HepG2 (cell line): ENCODE measurements around the gene NSFL1C. TPM values are rescaled to one million over a fixed set of nuclear protein-coding genes. Genes with fewer than 3 reads are reported as not detected.

ENCODE experiments used
- GPN1 ChIP-seq: sonication (generic); formaldehyde crosslinking; IDR thresholded peaks from 2 replicates; pipeline ENCODE4 v1.5.1; 2020; ENCODE audit warnings: missing genetic modification reagents, borderline replicate concordance
- HMG20A ChIP-seq: IDR thresholded peaks from 2 replicates; pipeline ENCODE4 v1.6.1; 2016; ENCODE audit warnings: borderline replicate concordance
- RFXANK ChIP-seq: IDR thresholded peaks from 2 replicates; pipeline ENCODE4 v1.6.1; 2016
- SETDB1 ChIP-seq: sonication (generic); formaldehyde crosslinking; IDR thresholded peaks from 2 replicates; pipeline ENCODE4 v1.5.1; 2020; ENCODE audit warnings: missing genetic modification reagents, mild to moderate bottlenecking, borderline replicate concordance
- SP4 ChIP-seq: sonication (generic); formaldehyde crosslinking; IDR thresholded peaks from 2 replicates; pipeline ENCODE4 v1.8.1; 2023; ENCODE audit warnings: mild to moderate bottlenecking, missing genetic modification reagents
- U2AF2 ChIP-seq: fragments of 200-400 bp; formaldehyde crosslinking; IDR thresholded peaks from 2 replicates; pipeline ENCODE4 v1.6.1; 2017; ENCODE audit warnings: low read depth, mild to moderate bottlenecking, low read length
- ZBTB20 ChIP-seq: sonication (generic); formaldehyde crosslinking; IDR thresholded peaks from 2 replicates; pipeline ENCODE4 v1.8.1; 2023; ENCODE audit warnings: missing genetic modification reagents, low read depth, mild to moderate bottlenecking, borderline replicate concordance
- ZBTB3 ChIP-seq: sonication (generic); formaldehyde crosslinking; IDR thresholded peaks from 2 replicates; pipeline ENCODE4 v1.4.0; 2020; ENCODE audit warnings: low read depth, mild to moderate bottlenecking, moderate library complexity, missing genetic modification reagents, borderline replicate concordance
- ZNF30 ChIP-seq: sonication (generic); formaldehyde crosslinking; IDR thresholded peaks from 2 replicates; pipeline ENCODE4 v1.5.0; 2020; ENCODE audit warnings: mild to moderate bottlenecking, missing genetic modification reagents
- ZNF326 ChIP-seq: sonication (generic); formaldehyde crosslinking; IDR thresholded peaks from 2 replicates; pipeline ENCODE4 v1.4.0; 2020; ENCODE audit warnings: missing genetic modification reagents, borderline replicate concordance
- ZNF615 ChIP-seq: sonication (generic); formaldehyde crosslinking; IDR thresholded peaks from 2 replicates; pipeline ENCODE4 v1.5.0; 2020; ENCODE audit warnings: mild to moderate bottlenecking, missing genetic modification reagents, borderline replicate concordance
- polyA plus RNA-seq, 8 experiments: library from polyadenylated mRNA; depleted of rRNA in 3 of 8; stranded (reverse) in 7 of 8; unstranded in 1 of 8; fragments of >200 nt; fragmentation: Illumina TruSeq in 4 of 8; extraction: Trizol in 4 of 8; gene quantifications; 2 replicates each; pipeline versions ENCODE4 v1.2.1 to v1.2.3, GENCODE V29; 2011 to 2016; ENCODE audit warnings: low read depth in 4 of 8, missing spikeins in 1 of 8, mixed read lengths in 1 of 8; ENCODE audit not compliant: insufficient read depth in 1 of 8
- total RNA-seq, 5 experiments: library from RNA; depleted of rRNA; stranded (reverse); fragments of >200 nt; fragmentation: Illumina TruSeq; extraction: Trizol; gene quantifications; 2 replicates each; pipeline ENCODE4 v1.2.3, GENCODE V29; 2016; ENCODE audit warnings: low read depth in 1 of 5
- TF ChIP-seq, protein P1 (sequence below): sonication (generic); formaldehyde crosslinking; IDR thresholded peaks from 2 replicates; pipeline ENCODE4 v1.9.0; 2022; ENCODE audit warnings: low read depth, missing genetic modification reagents
- TF ChIP-seq, protein P2 (sequence below): sonication (generic); formaldehyde crosslinking; IDR thresholded peaks from 2 replicates; pipeline ENCODE4 v1.4.0; 2020; ENCODE audit warnings: missing genetic modification reagents, borderline replicate concordance
- TF ChIP-seq, protein P3 (sequence below): IDR thresholded peaks from 2 replicates; pipeline ENCODE4 v1.6.1; 2016
- TF ChIP-seq, protein P4 (sequence below), 2 experiments: sonication (generic) in 1 of 2; formaldehyde crosslinking in 1 of 2; IDR thresholded peaks; 2 replicates each; pipeline versions ENCODE4 v1.6.1 to v1.9.0; 2014 to 2022; ENCODE audit warnings: antibody characterized with exemption in 1 of 2, borderline replicate concordance in 1 of 2, inconsistent platforms in 1 of 2, low read depth in 1 of 2, missing genetic modification reagents in 1 of 2
- TF ChIP-seq, protein P5 (sequence below): sonication (generic); formaldehyde crosslinking; IDR thresholded peaks from 2 replicates; pipeline ENCODE4 v1.4.0; 2020; ENCODE audit warnings: missing genetic modification reagents

The NSFL1C gene
- total and polyA plus RNA-seq, 2 of the 13 experiments (the other 11 are each of a cell fraction or from before 2014, with no cell fraction given), result 22.9 to 62.7 TPM

DNA sequence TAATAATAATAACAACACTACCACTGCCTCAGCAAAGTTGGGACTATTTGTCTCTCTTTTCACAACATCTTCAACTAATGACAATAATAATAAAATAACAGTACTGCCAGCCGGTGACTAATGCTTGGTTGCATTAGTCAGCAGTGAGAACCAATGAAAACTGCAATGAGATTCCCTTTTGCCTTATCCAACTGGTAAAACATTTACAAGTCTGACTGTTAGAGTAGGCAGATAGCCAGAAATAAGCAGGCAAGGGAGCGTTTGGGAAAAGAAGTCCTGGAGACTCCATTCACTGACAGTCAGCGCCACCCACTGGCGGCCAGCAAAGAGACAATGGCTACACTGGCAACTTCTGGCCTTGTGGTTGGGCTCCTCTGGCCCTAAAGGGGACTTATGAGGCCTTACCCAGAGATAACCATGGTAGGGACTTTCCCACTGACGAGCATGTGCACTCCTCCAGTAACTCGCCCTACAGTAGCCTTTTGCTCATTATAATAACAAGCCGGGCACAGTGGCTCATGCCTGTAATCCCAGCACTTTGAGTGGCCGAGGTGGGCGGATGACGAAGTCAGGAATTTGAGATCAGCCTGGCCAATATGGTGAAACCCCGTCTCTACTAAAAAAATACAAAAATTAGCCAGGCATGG is 3.4 kb upstream of the NSFL1C start (continued):
- TF ChIP-seq, protein P1, sequence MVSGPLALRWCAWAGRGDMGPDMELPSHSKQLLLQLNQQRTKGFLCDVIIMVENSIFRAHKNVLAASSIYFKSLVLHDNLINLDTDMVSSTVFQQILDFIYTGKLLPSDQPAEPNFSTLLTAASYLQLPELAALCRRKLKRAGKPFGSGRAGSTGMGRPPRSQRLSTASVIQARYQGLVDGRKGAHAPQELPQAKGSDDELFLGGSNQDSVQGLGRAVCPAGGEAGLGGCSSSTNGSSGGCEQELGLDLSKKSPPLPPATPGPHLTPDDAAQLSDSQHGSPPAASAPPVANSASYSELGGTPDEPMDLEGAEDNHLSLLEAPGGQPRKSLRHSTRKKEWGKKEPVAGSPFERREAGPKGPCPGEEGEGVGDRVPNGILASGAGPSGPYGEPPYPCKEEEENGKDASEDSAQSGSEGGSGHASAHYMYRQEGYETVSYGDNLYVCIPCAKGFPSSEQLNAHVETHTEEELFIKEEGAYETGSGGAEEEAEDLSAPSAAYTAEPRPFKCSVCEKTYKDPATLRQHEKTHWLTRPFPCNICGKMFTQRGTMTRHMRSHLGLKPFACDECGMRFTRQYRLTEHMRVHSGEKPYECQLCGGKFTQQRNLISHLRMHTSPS, result no peak
- TF ChIP-seq U2AF2 (no peak), ZBTB20 (CRISPR knock-in tag) (no peak), SP4 (no peak), RFXANK (CRISPR knock-in tag) (peak; percentile 58; the same call in 1 of the 2 replicates), ZBTB3 (no peak), SETDB1 (no peak), GPN1 (CRISPR knock-in tag) (no peak), ZNF326 (no peak), ZNF615 (CRISPR knock-in tag) (no peak; the same call in 1 of the 2 replicates), HMG20A (CRISPR knock-in tag) (peak; percentile 56), ZNF30 (no peak)
- TF ChIP-seq, protein P2, sequence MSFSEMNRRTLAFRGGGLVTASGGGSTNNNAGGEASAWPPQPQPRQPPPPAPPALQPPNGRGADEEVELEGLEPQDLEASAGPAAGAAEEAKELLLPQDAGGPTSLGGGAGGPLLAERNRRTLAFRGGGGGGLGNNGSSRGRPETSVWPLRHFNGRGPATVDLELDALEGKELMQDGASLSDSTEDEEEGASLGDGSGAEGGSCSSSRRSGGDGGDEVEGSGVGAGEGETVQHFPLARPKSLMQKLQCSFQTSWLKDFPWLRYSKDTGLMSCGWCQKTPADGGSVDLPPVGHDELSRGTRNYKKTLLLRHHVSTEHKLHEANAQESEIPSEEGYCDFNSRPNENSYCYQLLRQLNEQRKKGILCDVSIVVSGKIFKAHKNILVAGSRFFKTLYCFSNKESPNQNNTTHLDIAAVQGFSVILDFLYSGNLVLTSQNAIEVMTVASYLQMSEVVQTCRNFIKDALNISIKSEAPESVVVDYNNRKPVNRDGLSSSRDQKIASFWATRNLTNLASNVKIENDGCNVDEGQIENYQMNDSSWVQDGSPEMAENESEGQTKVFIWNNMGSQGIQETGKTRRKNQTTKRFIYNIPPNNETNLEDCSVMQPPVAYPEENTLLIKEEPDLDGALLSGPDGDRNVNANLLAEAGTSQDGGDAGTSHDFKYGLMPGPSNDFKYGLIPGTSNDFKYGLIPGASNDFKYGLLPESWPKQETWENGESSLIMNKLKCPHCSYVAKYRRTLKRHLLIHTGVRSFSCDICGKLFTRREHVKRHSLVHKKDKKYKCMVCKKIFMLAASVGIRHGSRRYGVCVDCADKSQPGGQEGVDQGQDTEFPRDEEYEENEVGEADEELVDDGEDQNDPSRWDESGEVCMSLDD (CRISPR knock-in tag), result no peak
- TF ChIP-seq, protein P3, sequence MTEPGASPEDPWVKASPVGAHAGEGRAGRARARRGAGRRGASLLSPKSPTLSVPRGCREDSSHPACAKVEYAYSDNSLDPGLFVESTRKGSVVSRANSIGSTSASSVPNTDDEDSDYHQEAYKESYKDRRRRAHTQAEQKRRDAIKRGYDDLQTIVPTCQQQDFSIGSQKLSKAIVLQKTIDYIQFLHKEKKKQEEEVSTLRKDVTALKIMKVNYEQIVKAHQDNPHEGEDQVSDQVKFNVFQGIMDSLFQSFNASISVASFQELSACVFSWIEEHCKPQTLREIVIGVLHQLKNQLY (CRISPR knock-in tag), result no peak
- TF ChIP-seq, protein P4, sequence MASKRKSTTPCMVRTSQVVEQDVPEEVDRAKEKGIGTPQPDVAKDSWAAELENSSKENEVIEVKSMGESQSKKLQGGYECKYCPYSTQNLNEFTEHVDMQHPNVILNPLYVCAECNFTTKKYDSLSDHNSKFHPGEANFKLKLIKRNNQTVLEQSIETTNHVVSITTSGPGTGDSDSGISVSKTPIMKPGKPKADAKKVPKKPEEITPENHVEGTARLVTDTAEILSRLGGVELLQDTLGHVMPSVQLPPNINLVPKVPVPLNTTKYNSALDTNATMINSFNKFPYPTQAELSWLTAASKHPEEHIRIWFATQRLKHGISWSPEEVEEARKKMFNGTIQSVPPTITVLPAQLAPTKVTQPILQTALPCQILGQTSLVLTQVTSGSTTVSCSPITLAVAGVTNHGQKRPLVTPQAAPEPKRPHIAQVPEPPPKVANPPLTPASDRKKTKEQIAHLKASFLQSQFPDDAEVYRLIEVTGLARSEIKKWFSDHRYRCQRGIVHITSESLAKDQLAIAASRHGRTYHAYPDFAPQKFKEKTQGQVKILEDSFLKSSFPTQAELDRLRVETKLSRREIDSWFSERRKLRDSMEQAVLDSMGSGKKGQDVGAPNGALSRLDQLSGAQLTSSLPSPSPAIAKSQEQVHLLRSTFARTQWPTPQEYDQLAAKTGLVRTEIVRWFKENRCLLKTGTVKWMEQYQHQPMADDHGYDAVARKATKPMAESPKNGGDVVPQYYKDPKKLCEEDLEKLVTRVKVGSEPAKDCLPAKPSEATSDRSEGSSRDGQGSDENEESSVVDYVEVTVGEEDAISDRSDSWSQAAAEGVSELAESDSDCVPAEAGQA (IDR thresholded peaks at IDR 0.05; ENCODE audit: low read depth), result no peak
- TF ChIP-seq, protein P4 (CRISPR knock-in tag; IDR thresholded peaks at IDR 0.05; ENCODE audit: borderline replicate concordance), result no peak
- TF ChIP-seq, protein P5, sequence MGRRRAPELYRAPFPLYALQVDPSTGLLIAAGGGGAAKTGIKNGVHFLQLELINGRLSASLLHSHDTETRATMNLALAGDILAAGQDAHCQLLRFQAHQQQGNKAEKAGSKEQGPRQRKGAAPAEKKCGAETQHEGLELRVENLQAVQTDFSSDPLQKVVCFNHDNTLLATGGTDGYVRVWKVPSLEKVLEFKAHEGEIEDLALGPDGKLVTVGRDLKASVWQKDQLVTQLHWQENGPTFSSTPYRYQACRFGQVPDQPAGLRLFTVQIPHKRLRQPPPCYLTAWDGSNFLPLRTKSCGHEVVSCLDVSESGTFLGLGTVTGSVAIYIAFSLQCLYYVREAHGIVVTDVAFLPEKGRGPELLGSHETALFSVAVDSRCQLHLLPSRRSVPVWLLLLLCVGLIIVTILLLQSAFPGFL (CRISPR knock-in tag), result no peak
